ENCODE measurements around the gene RRN3. TPM values are rescaled to one million over a fixed set of nuclear protein-coding genes. Genes with fewer than 3 reads are reported as not detected.
"Not testable (repeated sequence)": the region's sequence is repeated elsewhere in the genome, so short reads cannot be mapped to it uniquely, and the experiment has no call there.

The RRN3 gene
- total and polyA plus RNA-seq, 4 experiments from 2014 or later = 22.9 to 48.8 (median 38.8) TPM

GRCh38 chr16:15137514-15137913, 43.4 kb upstream of the RRN3 start:
- H3K4me1 Mint-ChIP-seq; DNase-seq; POLR2A ChIA-PET (ENCODE audit: partially characterized antibody); H3K4me3 ChIP-seq (ENCODE audit: low read length in 2 of 2); H3K27me3 Mint-ChIP-seq; intact Hi-C loops (cut with micrococcal nuclease); H3K27ac Mint-ChIP-seq; H3K4me1 ChIP-seq (ENCODE audit: insufficient read depth, low read length); H3K27ac ChIP-seq (ENCODE audit: low read depth, low read length); H3K9me3 Mint-ChIP-seq; CTCF ChIA-PET (ENCODE audit: partially characterized antibody); H3K36me3 Mint-ChIP-seq; H3K4me3 Mint-ChIP-seq; H3K9me3 ChIP-seq (ENCODE audit: control insufficient read depth in 1 of 2, low read length in 2 of 2); H3K27me3 ChIP-seq (ENCODE audit: insufficient read depth, low read length); H3K36me3 ChIP-seq (ENCODE audit: insufficient read depth, low read length): not testable (repeated sequence)

DNA sequence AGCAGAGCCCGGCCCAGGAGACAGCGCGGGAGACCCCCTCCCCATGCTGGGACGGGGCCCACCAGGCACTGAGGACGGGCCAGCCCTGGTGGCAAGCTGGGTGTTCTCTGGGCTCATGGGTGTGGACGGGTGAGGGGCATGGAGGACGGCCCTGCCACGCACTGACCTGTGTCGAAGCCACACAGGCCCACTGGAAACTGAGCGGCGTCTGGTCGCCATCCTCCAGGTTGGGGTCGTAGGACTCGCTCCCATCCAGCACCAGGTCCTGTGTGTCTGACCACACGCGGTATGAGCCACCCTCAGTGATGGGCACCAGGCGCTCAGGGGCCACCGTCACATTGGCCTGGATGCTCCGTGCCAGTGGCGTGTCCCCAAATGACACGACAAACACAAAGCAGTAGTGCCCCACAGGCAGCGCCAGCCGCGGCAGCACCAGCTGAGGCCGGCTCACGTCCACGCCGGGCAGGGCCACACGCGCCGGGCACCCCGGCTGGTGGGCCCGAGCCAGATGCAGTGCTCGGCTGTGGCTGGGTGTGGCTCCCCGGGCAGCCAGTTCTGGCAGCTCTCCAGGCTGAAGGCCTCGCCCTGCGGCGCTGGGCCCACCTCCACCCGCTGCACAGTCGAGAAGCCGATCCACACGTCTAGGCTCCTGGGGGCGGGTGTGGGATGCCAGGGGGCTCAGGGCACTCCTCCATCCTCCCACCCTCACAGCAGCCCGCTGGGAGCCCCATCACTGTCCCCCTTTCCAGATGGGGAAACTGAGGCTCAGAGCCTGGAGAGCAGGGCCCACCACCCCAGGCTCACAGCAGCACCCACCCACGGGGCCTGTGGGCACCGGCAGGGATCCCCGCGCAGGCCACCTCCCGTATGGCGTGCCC, 41.6 kb upstream of the RRN3 start:
- H3K4me1 ChIP-seq (ENCODE audit: insufficient read depth, low read length); H3K4me3 Mint-ChIP-seq; DNase-seq; intact Hi-C loops (cut with micrococcal nuclease); H3K4me3 ChIP-seq (ENCODE audit: low read length in 2 of 2); H3K27me3 ChIP-seq (ENCODE audit: insufficient read depth, low read length); H3K4me1 Mint-ChIP-seq; H3K27ac ChIP-seq (ENCODE audit: low read depth, low read length); H3K36me3 ChIP-seq (ENCODE audit: insufficient read depth, low read length); POLR2A ChIA-PET (ENCODE audit: partially characterized antibody); H3K27me3 Mint-ChIP-seq; H3K27ac Mint-ChIP-seq; H3K9me3 Mint-ChIP-seq; H3K36me3 Mint-ChIP-seq; H3K9me3 ChIP-seq (ENCODE audit: control insufficient read depth in 1 of 2, low read length in 2 of 2): not testable (repeated sequence)
- CTCF ChIA-PET (ENCODE audit: partially characterized antibody) = interaction anchor here (0.6 kb wide), 1 partner anchor 572 kb away, joined by 3 read pairs; no protein-coding TSS in a partner anchor

DNA sequence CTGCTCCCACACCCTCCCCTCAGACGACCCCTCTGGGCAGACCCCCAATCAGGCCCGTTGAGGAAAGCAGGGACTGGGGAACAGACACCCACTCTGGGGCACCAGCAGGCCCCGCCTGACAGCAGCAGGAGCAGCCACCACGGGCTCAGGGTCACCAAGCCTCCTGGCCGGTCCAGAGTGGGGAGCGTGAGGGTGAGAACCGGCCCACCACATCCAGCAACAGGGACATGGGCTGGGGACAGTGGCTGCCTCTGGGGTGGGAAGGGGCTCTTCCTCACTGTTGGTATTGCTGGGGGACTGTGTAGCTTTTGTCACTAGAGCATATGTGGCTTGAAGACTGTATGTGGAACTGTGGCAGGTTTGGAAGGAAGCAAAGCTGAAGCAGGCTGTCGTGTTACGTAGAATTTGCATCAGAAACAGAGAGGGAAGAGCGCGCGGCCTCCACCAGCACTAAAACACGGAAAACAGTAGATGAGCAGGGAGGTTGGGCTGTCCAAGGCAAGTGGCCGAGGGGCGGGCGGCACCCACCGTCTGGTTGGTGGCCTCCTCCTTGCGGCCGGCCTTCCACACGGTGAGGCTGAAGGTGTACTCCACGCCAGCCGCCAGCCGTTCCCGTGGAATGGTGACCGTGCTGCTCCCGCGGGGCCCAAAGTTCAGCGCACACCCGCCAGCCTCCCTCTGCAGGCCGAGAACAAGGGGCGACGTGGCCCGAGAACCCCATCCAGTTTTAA, 40.8 kb upstream of the RRN3 start:
- intact Hi-C loops (cut with micrococcal nuclease); DNase-seq; H3K4me1 Mint-ChIP-seq; H3K9me3 Mint-ChIP-seq; H3K36me3 ChIP-seq (ENCODE audit: insufficient read depth, low read length); H3K36me3 Mint-ChIP-seq; H3K27me3 Mint-ChIP-seq; H3K27ac ChIP-seq (ENCODE audit: low read depth, low read length); H3K27me3 ChIP-seq (ENCODE audit: insufficient read depth, low read length); H3K9me3 ChIP-seq (ENCODE audit: control insufficient read depth in 1 of 2, low read length in 2 of 2); H3K4me3 ChIP-seq (ENCODE audit: low read length in 2 of 2); POLR2A ChIA-PET (ENCODE audit: partially characterized antibody); H3K27ac Mint-ChIP-seq; H3K4me1 ChIP-seq (ENCODE audit: insufficient read depth, low read length); H3K4me3 Mint-ChIP-seq: not testable (repeated sequence)
- CTCF ChIA-PET (ENCODE audit: partially characterized antibody) = interaction anchor here (0.6 kb wide), 1 partner anchor 573 kb away, joined by 3 read pairs; no protein-coding TSS in a partner anchor

GRCh38 chr16:15133554-15133953, 39.5 kb upstream of the RRN3 start:
- H3K9me3 ChIP-seq (ENCODE audit: control insufficient read depth in 1 of 2, low read length in 2 of 2); H3K27ac ChIP-seq (ENCODE audit: low read depth, low read length); H3K4me3 ChIP-seq (ENCODE audit: low read length in 2 of 2); DNase-seq; H3K36me3 ChIP-seq (ENCODE audit: insufficient read depth, low read length); H3K36me3 Mint-ChIP-seq; intact Hi-C loops (cut with micrococcal nuclease); H3K9me3 Mint-ChIP-seq; H3K4me1 ChIP-seq (ENCODE audit: insufficient read depth, low read length); H3K27me3 ChIP-seq (ENCODE audit: insufficient read depth, low read length); H3K4me1 Mint-ChIP-seq; POLR2A ChIA-PET (ENCODE audit: partially characterized antibody); H3K27ac Mint-ChIP-seq; H3K27me3 Mint-ChIP-seq; H3K4me3 Mint-ChIP-seq; CTCF ChIA-PET (ENCODE audit: partially characterized antibody): not testable (repeated sequence)

DNA sequence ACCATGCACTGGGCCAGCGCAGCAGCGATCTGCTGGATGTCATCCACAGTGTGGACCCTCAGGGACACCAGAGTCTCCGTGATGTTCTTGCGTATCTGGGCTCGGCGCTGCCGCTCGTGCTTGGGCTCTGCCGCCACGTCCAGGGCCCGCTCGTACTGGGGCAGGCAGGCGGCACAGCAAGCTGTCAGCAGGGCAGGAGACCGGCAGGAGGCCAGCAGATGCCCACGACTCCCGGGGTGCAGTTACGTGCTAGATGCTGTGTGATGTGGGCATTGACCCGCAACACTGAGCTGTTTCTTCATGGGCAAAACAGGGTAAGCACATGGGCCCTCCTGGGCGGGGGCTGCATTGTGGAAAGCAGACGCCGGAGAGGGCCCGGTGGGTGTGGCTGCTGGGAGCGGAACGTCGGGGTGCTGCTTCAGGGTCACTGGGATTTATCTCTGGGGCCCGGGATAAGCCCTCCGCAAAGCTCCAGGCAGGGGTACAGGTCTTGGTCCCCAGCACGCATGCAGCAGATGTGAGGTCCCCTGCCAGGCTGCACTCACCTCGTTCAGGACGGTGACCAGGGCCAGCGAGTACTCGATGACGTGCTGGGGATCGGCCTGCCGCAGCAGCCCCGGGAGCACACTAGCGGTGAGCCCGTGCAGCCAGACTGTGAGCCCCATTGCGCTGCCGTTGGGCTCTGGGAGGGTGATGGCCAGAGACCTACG, 38.8 kb upstream of the RRN3 start:
- CTCF ChIA-PET (ENCODE audit: partially characterized antibody); H3K36me3 Mint-ChIP-seq; POLR2A ChIA-PET (ENCODE audit: partially characterized antibody); intact Hi-C loops (cut with micrococcal nuclease); H3K27ac ChIP-seq (ENCODE audit: low read depth, low read length); H3K36me3 ChIP-seq (ENCODE audit: insufficient read depth, low read length); H3K4me3 ChIP-seq (ENCODE audit: low read length in 2 of 2); H3K27ac Mint-ChIP-seq; H3K9me3 ChIP-seq (ENCODE audit: control insufficient read depth in 1 of 2, low read length in 2 of 2); H3K27me3 ChIP-seq (ENCODE audit: insufficient read depth, low read length); H3K9me3 Mint-ChIP-seq; H3K4me1 Mint-ChIP-seq; H3K4me1 ChIP-seq (ENCODE audit: insufficient read depth, low read length); H3K27me3 Mint-ChIP-seq; H3K4me3 Mint-ChIP-seq: not testable (repeated sequence)
- DNase-seq = peak in 1 of 5 donors; percentile 39

DNA sequence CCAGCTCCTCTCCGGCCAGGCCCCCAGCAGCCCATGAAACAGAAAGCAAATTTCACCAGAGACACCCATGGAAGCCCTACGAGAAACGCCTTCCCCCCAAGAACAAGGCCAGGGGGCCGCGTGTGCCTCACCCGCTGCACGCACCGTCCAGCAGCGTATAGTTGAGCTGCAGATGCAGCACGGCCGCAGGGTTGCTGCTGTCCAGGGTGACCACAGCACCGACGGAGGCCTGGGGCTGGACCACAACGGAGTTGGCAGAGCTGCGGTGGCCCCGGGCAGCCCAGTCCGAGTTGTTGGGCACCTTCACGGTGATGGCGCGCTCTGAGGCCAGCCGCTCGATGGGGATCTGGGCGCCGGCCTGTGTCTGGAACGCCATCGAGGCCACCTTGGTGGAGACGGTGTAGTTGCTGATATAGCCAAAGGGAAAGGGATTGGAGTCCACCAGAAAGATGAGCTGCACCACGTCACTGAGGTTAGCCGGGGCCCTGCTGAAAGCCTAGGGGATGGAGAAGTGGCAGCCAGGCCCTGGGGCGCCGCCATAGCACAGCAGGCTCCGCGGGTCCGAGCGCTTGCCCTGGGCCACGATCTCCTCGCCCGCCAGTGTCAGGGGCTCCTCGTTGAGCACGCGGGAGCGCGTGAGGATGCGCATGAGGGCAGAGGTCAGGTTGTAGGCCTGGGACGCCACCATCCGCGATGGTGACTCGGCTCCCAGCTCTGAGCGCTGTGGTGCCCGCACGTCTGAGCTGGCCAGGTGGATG, 37.0 kb upstream of the RRN3 start:
- CTCF ChIA-PET (ENCODE audit: partially characterized antibody); intact Hi-C loops (cut with micrococcal nuclease); H3K36me3 ChIP-seq (ENCODE audit: insufficient read depth, low read length); H3K27me3 Mint-ChIP-seq; H3K4me3 Mint-ChIP-seq; H3K4me1 Mint-ChIP-seq; H3K27ac Mint-ChIP-seq; POLR2A ChIA-PET (ENCODE audit: partially characterized antibody); H3K9me3 Mint-ChIP-seq; H3K4me1 ChIP-seq (ENCODE audit: insufficient read depth, low read length); H3K36me3 Mint-ChIP-seq; H3K4me3 ChIP-seq (ENCODE audit: low read length in 2 of 2); H3K9me3 ChIP-seq (ENCODE audit: control insufficient read depth in 1 of 2, low read length in 2 of 2); H3K27me3 ChIP-seq (ENCODE audit: insufficient read depth, low read length); H3K27ac ChIP-seq (ENCODE audit: low read depth, low read length): not testable (repeated sequence)
- DNase-seq = peak in 1 of 5 donors; percentile 20

Measured in CD4-positive, alpha-beta memory T cell (primary cell).